Measurements from ENCODE around the gene ZNF320.
A peak's percentile ranks its signal among the peaks of the same experiment; 100 is the strongest.
"Not testable (repeated sequence)": the region's sequence is repeated elsewhere in the genome, so short reads cannot be mapped to it uniquely, and the experiment has no call there.

- peak in 1 of 3 donors; percentile 21 for TF ChIP-seq POLR2AphosphoS5 (IDR thresholded peaks at IDR 0.05)
- TF ChIP-seq CTCF (IDR thresholded peaks at IDR 0.05): not testable (repeated sequence)
These were observed 47.5 kb upstream of the ZNF320 start for GRCh38 chr19:52944703-52945493.
